Measurements from ENCODE around the gene SHROOM4. TPM values are rescaled to one million over a fixed set of nuclear protein-coding genes. Genes with fewer than 3 reads are reported as not detected.

SHROOM4 gene
- total RNA-seq, 4 donors from 2014 or later, result 2.3 to 7.1 (median 3.2) TPM

DNA sequence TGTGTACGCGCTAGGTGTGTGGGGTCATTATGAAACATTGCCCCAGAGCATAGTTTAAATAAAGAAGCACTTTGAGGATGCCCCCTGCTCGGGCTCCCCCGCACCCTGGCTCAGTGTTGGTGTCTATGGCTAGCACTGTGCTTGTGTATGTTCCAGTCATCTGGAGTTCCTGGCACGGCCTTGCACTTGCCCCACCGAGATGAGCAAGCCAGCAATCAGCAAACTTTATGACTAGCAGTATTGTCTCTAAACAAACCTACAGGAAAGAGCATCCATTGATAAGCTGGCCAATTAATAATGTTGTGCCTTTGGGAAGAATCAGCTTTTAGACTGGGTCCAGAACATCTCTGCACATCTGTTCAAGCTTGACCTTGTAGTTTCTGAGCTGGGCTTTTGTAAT, 707 bp upstream of the SHROOM4 start:
- Histone ChIP-seq H3K9me3 (no peaks in the 10 kb centered on the region), H3K27me3 (no peaks in the 10 kb centered on the region), H3K27ac (peak overlapping the region in 3 of 4 donors; percentile 62 to 78 (median 78)), H3K4me3 (peak overlapping the region in 1 of 4 donors; percentile 59), H3K36me3 (no peaks in the 10 kb centered on the region), H3K4me1 (no peaks in the 10 kb centered on the region)
- in situ Hi-C loops (cut with MboI; ENCODE audit: low pct_ligation_motif_present in 1 of 4, low pct_unique_long_range_greater_than_20kb in 1 of 4, low sequenced_read_pairs in 3 of 4) (no loop called here), intact Hi-C loops (cut with DNase I; ENCODE audit: low total_unique reads) (no loop called here)
- TF ChIP-seq CTCF (IDR thresholded peaks at IDR 0.05) (no peak), POLR2A (IDR thresholded peaks at IDR 0.05) (no peak), EP300 (IDR thresholded peaks at IDR 0.05; ENCODE audit: low read depth) (no peak), POLR2AphosphoS5 (IDR thresholded peaks at IDR 0.05) (no peak)
- WGBS, 2 donors (ENCODE audit: low coverage in 1 of 2), result 41% methylated on average over 6 of the region's 6 CpGs; no CpG with 5 or more reads in 1 of the 2 donors
- no peak for DNase-seq

DNA sequence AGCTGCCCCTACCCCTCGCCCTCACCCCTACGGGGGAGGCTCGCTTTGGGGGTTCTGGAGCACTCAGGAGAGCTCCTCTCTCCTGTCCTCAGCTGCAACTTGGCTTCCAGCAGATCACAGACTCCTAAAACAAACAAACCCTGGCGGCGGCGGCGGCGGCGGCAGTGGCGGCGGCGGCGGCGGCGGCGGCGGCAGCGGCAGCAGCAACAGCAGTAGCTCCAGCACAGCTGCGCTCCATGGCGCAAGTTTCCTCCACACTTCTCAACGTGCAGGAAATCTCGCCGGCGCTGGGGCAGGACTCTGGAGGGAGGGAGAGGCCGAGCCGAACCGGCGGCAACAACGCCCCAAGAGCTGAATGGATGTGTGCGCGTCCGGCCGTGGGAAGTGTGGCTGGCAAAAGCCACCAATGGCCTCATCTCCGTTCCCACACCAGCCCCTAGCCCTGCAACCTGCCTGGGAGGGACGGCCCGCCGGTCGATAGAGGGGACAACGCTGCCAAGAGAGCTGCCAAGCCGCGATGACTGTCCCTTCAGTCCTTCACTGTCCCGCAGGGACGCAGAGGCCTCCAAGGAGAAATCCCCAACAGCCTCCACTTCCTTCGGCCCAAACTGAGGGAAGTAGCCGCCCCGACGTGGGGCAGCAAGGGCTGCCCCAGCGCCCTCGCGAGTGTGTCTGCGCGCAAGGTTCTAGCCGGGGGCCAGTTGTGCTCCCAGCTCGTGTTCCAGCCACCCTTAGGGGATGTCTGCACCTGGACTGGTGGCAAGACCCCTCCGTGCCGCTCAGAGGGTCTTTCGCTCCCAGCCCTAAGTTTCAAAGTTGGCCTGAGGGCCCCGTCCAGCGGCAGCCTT, 775 bp downstream of the SHROOM4 start:
- 53% methylated on average over 40 of the region's 59 CpGs; no CpG with 5 or more reads in 1 of the 2 donors for WGBS, 2 donors (ENCODE audit: low coverage in 1 of 2)
- Histone ChIP-seq H3K9me3 (no peaks in the 10 kb centered on the region), H3K27ac (peak overlapping the region; percentile 57 to 78 (median 70)), H3K4me1 (no peaks in the 10 kb centered on the region), H3K4me3 (peak overlapping the region; percentile 28 to 59 (median 46)), H3K36me3 (no peaks in the 10 kb centered on the region), H3K27me3 (no peaks in the 10 kb centered on the region)
- DNase-seq, result peak; percentile 25
- no peak for TF ChIP-seq POLR2AphosphoS5 (IDR thresholded peaks at IDR 0.05)
- no peak for TF ChIP-seq CTCF (IDR thresholded peaks at IDR 0.05)
- no peak for TF ChIP-seq EP300 (IDR thresholded peaks at IDR 0.05; ENCODE audit: low read depth)
- no peak for TF ChIP-seq POLR2A (IDR thresholded peaks at IDR 0.05)
- intact Hi-C loops (cut with DNase I; ENCODE audit: low total_unique reads), result no loop called here
- in situ Hi-C loops (cut with MboI; ENCODE audit: low pct_ligation_motif_present in 1 of 4, low pct_unique_long_range_greater_than_20kb in 1 of 4, low sequenced_read_pairs in 3 of 4), result no loop called here

- no peak overlapping the region for H3K27ac ChIP-seq
- H3K36me3 ChIP-seq, result no peaks in the 10 kb centered on the region
- no peaks in the 10 kb centered on the region for H3K27me3 ChIP-seq
- no peaks in the 10 kb centered on the region for H3K4me1 ChIP-seq
- no peaks in the 10 kb centered on the region for H3K9me3 ChIP-seq
- TF ChIP-seq POLR2AphosphoS5 (IDR thresholded peaks at IDR 0.05) (no peak), POLR2A (IDR thresholded peaks at IDR 0.05) (no peak), CTCF (IDR thresholded peaks at IDR 0.05) (no peak), EP300 (IDR thresholded peaks at IDR 0.05; ENCODE audit: low read depth) (no peak)
- intact Hi-C loops (cut with DNase I; ENCODE audit: low total_unique reads), result no loop called here
- WGBS, 2 donors (ENCODE audit: low coverage in 1 of 2), result 73 to 100% methylated on average over 3 to 4 of the region's 4 CpGs
- in situ Hi-C loops (cut with MboI; ENCODE audit: low pct_ligation_motif_present in 1 of 4, low pct_unique_long_range_greater_than_20kb in 1 of 4, low sequenced_read_pairs in 3 of 4), result no loop called here
- no peak overlapping the region for H3K4me3 ChIP-seq
- DNase-seq, result no peak
Measured at GRCh38 chrX:50805276-50805675, 8.7 kb downstream of the SHROOM4 start.

GRCh38 chrX:50801135-50801534, 12.9 kb downstream of the SHROOM4 start:
- no peak overlapping the region for H3K4me3 ChIP-seq
- TF ChIP-seq POLR2AphosphoS5 (IDR thresholded peaks at IDR 0.05) (no peak), CTCF (IDR thresholded peaks at IDR 0.05) (no peak), POLR2A (IDR thresholded peaks at IDR 0.05) (no peak), EP300 (IDR thresholded peaks at IDR 0.05; ENCODE audit: low read depth) (no peak)
- H3K36me3 ChIP-seq, result no peaks in the 10 kb centered on the region
- 25% methylated on average over 2 of the region's 2 CpGs; no CpG with 5 or more reads in 1 of the 2 donors for WGBS, 2 donors (ENCODE audit: low coverage in 1 of 2)
- intact Hi-C loops (cut with DNase I; ENCODE audit: low total_unique reads) (no loop called here), in situ Hi-C loops (cut with MboI; ENCODE audit: low pct_ligation_motif_present in 1 of 4, low pct_unique_long_range_greater_than_20kb in 1 of 4, low sequenced_read_pairs in 3 of 4) (no loop called here)
- H3K4me1 ChIP-seq, result peaks cover 0 to 2% (median 0%) of the 10 kb centered on the region in 4 donors
- DNase-seq, result no peak
- no peaks in the 10 kb centered on the region for H3K27me3 ChIP-seq
- no peaks in the 10 kb centered on the region for H3K9me3 ChIP-seq
- no peak overlapping the region for H3K27ac ChIP-seq
